Activated CD4-positive, alpha-beta T cell treated with anti-CD3 and anti-CD28 coated beads, Interleukin-2, amount 50 U/mL, for 24 hours (primary cell): Measurements from ENCODE around the gene ATRNL1.

ENCODE experiments used
- DNase-seq, 2 donors: peaks; one replicate each; pipeline ENCODE4 v3.0.0-alpha.2; 2020; ENCODE audit warnings: low read depth in 1 of 2, low spot score in 1 of 2

The ATRNL1 gene

GRCh38 chr10:115942101-115942500 lies 848.9 kb downstream of the ATRNL1 start:
- no peak for DNase-seq

GRCh38 chr10:115944538-115944937 lies 851.4 kb downstream of the ATRNL1 start:
- no peak for DNase-seq

DNA sequence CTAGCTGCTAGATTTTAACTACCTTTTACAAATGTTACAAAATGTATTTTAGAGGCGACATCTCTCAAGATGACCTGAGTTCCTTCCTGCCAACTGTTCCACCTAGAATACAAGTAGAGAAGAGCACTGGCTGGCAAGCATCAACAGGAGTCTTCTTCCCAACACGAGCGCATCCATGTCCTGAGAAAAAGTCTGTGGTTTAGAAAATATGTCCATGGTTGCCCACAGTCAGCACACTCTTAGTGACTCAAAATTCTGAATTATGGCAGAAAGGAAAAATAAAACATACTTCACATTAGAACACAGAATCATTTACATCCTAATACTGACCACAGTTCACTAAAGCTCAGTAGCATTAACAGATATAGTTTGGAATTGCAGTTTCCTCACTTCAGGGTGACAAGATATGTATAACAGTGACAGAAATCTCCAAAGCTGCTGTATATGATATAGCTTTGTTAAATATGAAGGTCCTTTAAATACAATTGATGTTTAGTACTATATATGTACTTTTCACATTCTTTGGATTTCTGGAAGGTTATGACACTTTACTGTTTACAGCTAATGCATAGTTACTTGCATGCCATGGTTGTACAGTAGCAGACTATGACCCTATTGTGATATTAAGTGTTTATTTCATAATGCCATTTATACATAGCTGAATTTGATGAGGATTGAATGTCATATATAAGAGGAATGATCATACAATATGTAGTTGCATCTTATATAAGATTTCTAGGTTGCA lies 852.7 kb downstream of the ATRNL1 start:
- no peak for DNase-seq

GRCh38 chr10:115947104-115947503 lies 853.9 kb downstream of the ATRNL1 start:
- no peak for DNase-seq

DNA sequence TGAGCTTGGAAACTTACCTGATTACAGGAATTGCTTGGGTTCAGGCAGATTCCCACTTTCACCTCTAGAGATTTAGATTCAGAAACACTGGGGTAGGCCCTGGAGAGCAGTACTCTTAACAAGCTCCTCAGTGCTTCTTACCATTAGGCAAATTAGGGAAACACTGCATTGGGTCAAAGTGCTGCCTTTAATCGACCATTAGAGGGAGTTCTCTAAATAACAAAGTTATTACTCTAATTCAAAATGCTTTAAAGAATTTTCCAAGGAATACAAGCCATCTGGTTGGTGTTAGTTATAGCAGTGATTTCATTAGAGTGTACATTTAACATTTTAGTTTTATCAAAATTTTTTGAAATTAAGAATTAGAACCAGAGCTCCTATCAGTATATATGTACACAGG lies 855.3 kb downstream of the ATRNL1 start:
- DNase-seq: no peak

DNA sequence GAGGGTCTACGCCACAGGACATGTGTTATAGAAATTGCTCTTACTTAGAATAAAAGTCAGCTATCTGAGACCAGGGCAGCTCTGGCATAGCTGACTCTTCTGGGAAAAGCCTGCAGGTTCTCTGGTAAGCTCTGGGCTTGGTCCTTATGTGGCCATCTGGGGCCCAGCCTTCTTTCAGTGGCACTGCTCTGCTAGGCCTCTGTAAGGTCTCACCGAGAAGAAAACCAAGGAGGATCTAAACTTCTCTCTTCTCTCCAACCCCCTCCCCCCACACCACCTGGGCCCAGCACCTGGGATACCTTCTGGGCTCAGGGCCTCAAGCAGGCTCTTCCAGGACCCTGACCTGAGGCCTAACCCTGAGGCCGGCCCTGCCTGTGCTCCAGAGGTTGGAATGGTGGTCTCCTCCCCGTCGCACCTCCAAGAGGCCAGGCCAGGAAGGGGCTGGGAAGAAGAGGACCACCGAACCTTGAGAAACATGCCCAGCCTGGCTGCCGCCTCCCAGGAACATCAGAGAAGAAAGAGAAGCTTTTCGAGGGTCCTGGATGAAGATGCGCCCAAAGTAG lies 856.2 kb downstream of the ATRNL1 start:
- no peak for DNase-seq

DNA sequence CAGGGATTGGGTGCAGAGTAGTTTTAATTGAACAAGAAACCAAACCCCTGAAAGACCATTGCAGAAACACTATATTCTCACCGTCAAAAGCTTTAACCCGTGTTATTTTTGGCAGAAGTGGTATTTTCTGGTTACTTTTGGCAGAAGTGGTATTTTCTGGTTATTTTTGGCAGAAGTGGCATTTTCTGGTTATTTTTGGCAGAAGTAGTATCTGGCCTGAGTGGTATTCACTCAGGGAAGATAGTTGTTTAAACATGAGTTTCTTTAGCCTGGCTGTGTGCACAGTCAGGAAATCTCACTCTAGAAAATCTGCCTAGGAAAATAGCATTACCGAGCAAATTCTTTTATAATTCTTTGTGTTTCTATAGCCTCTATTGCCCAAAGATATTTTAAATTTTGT lies 857.2 kb downstream of the ATRNL1 start:
- DNase-seq: no peak

DNA sequence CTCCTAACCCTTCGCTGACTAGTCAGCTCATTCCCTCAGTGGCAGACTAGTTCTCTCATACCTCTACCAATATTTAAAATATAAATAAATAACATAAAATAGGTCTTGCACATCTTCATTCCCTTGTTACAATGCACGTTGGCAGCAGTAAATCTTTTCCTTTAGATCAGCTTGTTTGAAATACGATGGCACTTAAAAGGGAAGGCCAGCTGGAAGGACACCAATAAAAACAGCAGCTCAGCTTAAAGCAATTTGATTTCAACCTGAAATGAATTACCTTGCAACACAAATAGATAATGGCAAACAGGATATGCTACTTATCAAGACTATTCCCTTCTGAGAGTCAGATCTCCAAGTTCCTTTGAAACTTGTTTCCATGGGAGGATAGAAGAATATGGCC lies 858.1 kb downstream of the ATRNL1 start:
- no peak for DNase-seq

DNA sequence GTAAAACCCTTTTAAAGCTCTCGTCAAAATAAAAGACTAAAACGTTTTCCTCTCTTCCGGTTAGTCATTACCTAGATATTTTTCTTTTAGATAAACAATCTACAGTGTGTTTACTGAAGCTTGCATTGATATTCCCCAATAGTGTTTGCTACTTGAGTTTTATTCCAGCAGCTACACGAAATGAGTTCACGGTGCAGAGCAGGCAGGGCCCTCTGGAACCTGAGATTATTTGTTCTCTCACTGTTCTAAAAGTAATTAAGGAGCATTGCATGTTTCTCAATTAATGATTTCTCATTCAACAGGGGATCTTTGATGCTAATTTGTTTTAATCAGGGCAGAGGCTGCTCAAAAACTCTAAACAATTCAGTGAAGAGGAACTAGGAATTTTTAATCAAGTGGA lies 860.1 kb downstream of the ATRNL1 start:
- no peak for DNase-seq

GRCh38 chr10:115953968-115954367 lies 860.8 kb downstream of the ATRNL1 start:
- DNase-seq: no peak

DNA sequence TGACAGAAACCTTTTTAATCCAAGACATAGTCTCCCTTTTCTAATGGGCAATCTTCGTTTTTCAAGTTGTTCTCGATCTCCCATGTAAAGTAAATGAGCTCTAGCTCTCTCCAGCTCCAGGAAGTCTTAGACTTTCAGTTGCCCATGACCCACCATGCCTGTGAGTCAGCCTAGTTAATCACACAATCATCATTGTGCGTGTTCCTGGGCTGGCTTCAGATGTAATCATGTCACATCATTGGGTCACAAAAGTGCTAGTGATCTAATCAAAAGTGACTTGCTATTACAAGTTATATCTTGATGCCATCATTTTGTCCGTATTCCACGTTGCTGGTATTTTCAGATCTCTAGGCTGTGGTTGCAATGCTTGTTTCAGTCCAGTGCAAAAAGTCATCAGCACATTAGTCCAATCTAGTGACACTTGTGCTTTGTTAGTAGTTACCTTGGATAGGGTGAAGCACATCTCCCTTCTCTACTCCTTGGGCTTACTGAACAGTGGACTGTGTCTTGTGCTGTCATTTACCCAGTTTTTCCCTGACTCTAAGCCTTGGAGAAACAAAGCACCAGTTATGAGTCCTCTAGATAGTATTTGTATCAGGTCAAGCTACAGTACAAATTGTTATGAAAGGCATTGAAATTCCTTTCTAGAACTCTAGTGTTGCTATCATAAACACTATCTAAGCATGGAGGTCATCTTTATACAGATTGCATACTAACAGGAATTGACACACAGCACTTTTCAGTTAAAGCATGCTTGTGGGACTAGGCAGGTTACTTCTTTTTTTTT lies 863.3 kb downstream of the ATRNL1 start:
- DNase-seq: no peak

- no peak for DNase-seq
Measured at GRCh38 chr10:115957012-115957399, 863.8 kb downstream of the ATRNL1 start.

- no peak for DNase-seq
Measured at GRCh38 chr10:115957786-115958442, 864.7 kb downstream of the ATRNL1 start.

- DNase-seq: no peak
Measured at GRCh38 chr10:115963848-115964247, 870.7 kb downstream of the ATRNL1 start.

DNA sequence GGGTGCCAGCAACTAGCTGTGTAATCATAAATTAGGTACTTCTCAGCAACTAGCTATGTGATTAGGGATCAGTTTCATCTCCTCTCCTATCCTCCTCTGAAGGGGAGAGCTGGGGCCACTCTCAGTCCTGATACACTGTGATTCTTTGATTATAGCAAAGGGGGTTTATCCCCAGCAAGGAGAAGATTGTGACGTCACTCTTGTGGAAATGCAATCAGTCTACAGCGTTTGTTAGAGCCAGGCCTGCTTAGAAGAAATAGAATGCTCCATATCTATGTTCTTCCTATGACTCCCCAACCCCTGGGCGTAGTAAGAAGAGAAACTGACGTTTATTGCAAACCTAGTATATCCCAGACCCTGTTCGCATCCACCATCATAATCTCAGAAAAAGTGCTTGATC lies 871.7 kb downstream of the ATRNL1 start:
- no peak for DNase-seq

GRCh38 chr10:115965376-115965775 lies 872.2 kb downstream of the ATRNL1 start:
- DNase-seq: no peak

DNA sequence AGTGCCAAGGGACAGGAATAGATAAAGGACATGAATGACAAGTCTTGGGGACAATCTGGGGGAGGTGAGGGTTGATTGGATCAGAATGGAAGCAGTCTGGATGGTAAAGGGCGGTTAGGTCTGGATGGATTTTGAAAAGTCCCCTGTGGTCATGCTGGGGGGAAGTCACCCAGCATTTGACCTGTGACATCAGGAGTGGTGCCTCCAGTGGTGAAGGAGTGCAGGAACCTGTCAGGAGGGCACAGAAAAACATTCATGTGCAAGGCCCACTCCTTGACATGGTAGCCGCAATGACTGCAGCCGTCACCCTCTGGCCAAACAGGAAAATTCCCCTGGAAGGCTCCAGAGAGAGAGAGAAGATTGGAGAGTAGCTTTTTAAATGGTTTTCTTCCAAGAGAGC lies 875.1 kb downstream of the ATRNL1 start:
- DNase-seq: no peak

GRCh38 chr10:115969591-115969990 lies 876.4 kb downstream of the ATRNL1 start:
- DNase-seq: no peak

- DNase-seq: no peak
Measured at GRCh38 chr10:115971921-115972320, 878.8 kb downstream of the ATRNL1 start.

DNA sequence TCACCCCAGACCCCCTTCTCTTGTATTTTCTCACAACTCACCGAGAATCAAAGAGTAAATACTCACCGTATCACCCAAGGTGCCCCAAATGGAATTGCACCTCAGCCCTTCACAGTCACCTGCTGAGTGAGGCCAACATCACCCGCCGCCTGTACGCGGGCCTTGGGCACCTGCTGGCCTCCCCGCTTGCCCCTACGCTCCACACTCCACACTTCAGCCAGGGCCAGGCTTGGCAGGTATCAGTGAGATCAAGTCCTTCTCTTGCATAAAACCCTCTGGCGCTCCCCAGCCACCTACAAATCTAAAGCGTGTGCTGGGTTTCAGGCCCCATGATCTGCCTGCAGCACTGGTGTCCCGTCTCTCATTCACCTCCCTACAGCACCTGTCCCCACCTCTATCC lies 879.3 kb downstream of the ATRNL1 start:
- DNase-seq: no peak

GRCh38 chr10:115974351-115974750 lies 881.2 kb downstream of the ATRNL1 start:
- DNase-seq: no peak
